LNCAP (cell line): ENCODE results near the gene EPHB2.

Experiments used
- TF ChIP-seq, protein P1 (sequence below): fragments of 450-650 bp; IDR thresholded peaks from 2 replicates; pipeline ENCODE4 v1.5.1; 2017; ENCODE audit warnings: mild to moderate bottlenecking

Gene EPHB2

GRCh38 chr1:22870201-22870871 is 159.7 kb downstream of the EPHB2 start:
- TF ChIP-seq, protein P1, sequence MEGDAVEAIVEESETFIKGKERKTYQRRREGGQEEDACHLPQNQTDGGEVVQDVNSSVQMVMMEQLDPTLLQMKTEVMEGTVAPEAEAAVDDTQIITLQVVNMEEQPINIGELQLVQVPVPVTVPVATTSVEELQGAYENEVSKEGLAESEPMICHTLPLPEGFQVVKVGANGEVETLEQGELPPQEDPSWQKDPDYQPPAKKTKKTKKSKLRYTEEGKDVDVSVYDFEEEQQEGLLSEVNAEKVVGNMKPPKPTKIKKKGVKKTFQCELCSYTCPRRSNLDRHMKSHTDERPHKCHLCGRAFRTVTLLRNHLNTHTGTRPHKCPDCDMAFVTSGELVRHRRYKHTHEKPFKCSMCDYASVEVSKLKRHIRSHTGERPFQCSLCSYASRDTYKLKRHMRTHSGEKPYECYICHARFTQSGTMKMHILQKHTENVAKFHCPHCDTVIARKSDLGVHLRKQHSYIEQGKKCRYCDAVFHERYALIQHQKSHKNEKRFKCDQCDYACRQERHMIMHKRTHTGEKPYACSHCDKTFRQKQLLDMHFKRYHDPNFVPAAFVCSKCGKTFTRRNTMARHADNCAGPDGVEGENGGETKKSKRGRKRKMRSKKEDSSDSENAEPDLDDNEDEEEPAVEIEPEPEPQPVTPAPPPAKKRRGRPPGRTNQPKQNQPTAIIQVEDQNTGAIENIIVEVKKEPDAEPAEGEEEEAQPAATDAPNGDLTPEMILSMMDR: no peak

GRCh38 chr1:22872981-22873664 is 162.5 kb downstream of the EPHB2 start:
- TF ChIP-seq, protein P1: no peak

GRCh38 chr1:22874785-22875184 is 164.1 kb downstream of the EPHB2 start:
- TF ChIP-seq, protein P1: no peak

DNA sequence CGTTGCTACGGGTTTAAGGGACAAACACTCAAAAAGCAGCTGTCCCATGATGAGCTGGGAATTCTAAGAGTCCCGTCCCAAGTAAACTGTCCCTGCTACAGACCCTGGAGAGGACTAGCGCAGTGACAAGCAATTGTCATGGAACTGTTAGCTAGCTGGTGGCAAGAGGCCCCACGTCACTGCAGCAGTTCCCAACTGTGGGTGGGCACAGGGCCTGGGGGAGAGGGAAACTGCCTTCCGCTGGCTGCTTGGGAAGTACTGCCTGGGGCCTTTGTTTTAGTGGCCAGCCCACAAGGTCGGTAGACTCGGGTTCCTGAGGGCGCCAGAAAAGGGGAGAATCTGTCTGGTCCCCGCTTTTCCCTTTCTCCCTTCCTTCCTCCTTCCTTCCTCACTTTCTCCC is 164.6 kb downstream of the EPHB2 start:
- TF ChIP-seq, protein P1: no peak

- TF ChIP-seq, protein P1: no peak
Observed at GRCh38 chr1:22875841-22876240, 165.2 kb downstream of the EPHB2 start.

DNA sequence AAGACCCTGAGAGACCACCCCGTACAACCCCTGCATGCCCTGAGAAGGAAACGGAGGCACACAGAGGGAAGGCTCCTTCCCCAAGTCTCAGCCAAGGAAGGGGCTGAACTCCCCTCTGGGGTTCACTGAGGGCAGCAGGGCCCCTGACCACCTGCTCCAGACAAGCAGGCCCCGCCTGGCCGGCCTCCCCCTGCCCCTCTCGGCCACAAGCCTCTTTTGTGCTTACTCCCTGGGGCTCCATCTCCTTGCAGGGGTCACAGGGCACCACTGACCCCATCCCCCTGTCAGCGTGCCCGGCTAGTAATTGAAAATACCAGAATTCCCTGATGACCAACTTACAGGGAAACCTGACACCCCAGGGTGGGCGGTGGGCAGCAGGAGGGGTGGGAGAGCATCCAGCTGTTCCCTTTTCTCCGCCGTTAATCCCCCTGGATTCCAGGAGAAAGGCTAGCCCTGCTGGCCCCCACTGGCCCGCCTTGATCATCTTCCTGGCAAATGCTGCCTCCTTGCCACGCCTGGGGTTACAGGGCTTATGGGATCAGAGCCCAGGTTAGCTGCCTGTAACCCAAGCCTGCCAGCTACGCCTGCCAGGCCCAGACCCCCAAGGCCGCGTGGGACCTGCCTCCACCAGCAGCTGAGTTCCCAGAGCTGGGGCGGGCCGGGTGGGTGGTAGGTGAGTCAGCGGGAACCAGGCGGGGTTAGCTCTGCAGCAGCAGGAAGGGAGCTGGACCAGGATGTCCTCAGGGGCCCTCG is 165.9 kb downstream of the EPHB2 start:
- TF ChIP-seq, protein P1: no peak

DNA sequence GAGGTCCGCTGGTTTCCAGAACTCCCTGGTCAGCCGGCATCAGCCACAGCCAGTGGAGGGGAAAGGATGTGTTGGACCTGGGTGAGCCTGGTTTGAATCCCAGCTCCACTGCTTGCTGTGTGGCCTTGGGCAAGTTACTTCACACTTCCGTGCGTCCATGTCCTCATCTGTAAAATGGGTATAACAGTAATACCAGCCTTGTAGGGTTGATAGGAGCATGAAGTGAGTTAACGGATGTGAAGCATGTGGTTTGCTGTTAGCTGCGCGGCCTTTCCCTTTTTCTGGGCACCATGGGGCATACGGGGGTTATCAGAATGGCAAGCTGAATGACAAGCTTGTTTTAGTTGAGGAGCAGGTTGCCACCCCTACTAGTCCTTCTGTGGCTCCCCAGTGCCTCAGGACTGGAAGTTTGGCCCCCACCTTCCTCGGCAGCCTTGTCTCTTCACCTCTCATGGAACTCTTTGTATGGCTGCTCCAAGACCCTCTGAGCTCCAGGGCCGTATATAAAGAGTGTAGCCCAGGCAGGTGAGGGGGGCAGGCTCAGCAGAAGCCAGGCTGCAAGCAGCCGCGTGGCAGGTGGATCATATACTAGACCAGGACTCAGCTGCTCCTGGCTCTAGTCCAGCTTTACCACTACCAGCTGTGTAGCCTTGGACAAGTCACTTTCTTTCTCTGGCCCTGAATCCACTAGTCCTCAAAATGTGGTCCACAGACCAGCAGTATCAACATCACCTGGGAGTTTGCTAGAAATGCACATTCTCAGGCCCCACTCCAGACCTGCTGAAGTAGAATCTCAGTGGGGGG is 166.7 kb downstream of the EPHB2 start:
- TF ChIP-seq, protein P1: no peak
